ENCODE results near the gene GSTT4.

GRCh38 chr22:24006207-24006913, 1.1 kb upstream of the GSTT4 start:
- TF ChIP-seq POLR2A (IDR thresholded peaks at IDR 0.05; ENCODE audit: low read depth, low read length) (no peak), POLR2AphosphoS5 (IDR thresholded peaks at IDR 0.05; ENCODE audit: low read depth, low read length) (no peak), TAF1 (IDR thresholded peaks at IDR 0.05; ENCODE audit: borderline replicate concordance, low read depth, low read length) (no peak)
